K562 (cell line): Measurements from ENCODE around the gene SHISA5. TPM values are rescaled to one million over a fixed set of nuclear protein-coding genes. Genes with fewer than 3 reads are reported as not detected.

Experiments used
- ATAC-seq: fragments of 200-7000 bp; cut with Tn5 transposase; 3 replicates; pipeline ENCODE4 v1.9.1; 2020; ENCODE audit warnings: moderate library complexity
- BruUV-seq: library from RNA; stranded (reverse); fragments of 400-500 nt; replicated peaks from 2 replicates; lab custom pipeline; 2021; lab: Mats Ljungman, UMichigan
- CTCF ChIA-PET: fragments of 300-600 bp; formaldehyde crosslinking; extraction: SDS; loops from one replicate; lab custom pipeline; 2021; ENCODE audit warnings: low intra/inter-chr PET ratio; lab: Yijun Ruan, JAX
- POLR2A ChIA-PET: fragments of 300-600, 350-650 bp; sonication (Branson Sonifier 250); formaldehyde crosslinking; extraction: SDS; loops from one replicate; lab custom pipeline; 2021; ENCODE audit warnings: antibody characterized with exemption, inconsistent platforms; lab: Yijun Ruan, JAX
- DNase-seq, 4 experiments: peaks; one replicate each; pipeline versions ENCODE4 v3.0.0 to v3.0.0-alpha.2; 2011 to 2018; ENCODE audit warnings: low spot score in 3 of 4, mixed read lengths in 3 of 4; ENCODE audit errors: extremely low read depth in 1 of 4
- FAIRE-seq: peaks from 2 replicates; lab custom pipeline; 2011; peaks lifted over from hg19 to GRCh38; lab: Jason Lieb, UNC
- H2AFZ ChIP-seq: 2 replicates; pipeline ENCODE4 v1.6.0; 2011; ENCODE audit warnings: low read depth, low read length, control low read depth, inconsistent platforms
- H3K27ac ChIP-seq: fragments of 200-600 bp; 3 replicates; pipeline ENCODE4 v1.8.0; 2011; ENCODE audit warnings: low read depth, mild to moderate bottlenecking, control low read depth, inconsistent platforms, low read length, moderate library complexity, mixed read lengths; ENCODE audit errors: extremely low read depth
- H3K27me3 ChIP-seq, 2 experiments: fragments of 300-600 bp in 1 of 2; 2 replicates in 1 of 2; 3 replicates in 1 of 2; pipeline versions ENCODE4 v1.6.0 to v1.8.0; 2011; ENCODE audit warnings: inconsistent platforms in 2 of 2, low read length in 2 of 2, mild to moderate bottlenecking in 1 of 2, mixed read lengths in 1 of 2, moderate library complexity in 1 of 2; ENCODE audit not compliant: control insufficient read depth in 2 of 2, insufficient read depth in 2 of 2
- H3K36me3 ChIP-seq: fragments of 300-600 bp; 3 replicates; pipeline ENCODE4 v1.8.0; 2011; ENCODE audit warnings: mild to moderate bottlenecking, low read length, inconsistent platforms; ENCODE audit not compliant: control insufficient read depth, insufficient read depth
- H3K4me1 ChIP-seq, 2 experiments: fragments of 200-600 bp in 1 of 2; replicated peaks in 1 of 2; 2 replicates in 1 of 2; 3 replicates in 1 of 2; pipeline versions ENCODE4 v1.5.1 to v1.8.0; 2011; ENCODE audit warnings: inconsistent platforms in 2 of 2, low read length in 2 of 2, mild to moderate bottlenecking in 1 of 2, mixed read lengths in 1 of 2, moderate library complexity in 1 of 2; ENCODE audit not compliant: control insufficient read depth in 2 of 2, insufficient read depth in 2 of 2
- H3K4me2 ChIP-seq: 2 replicates; pipeline ENCODE4 v1.6.1; 2011; ENCODE audit warnings: low read length, control low read depth, inconsistent platforms, mixed read lengths; ENCODE audit not compliant: insufficient read depth
- H3K4me3 ChIP-seq: fragments of 200-600 bp; sonication (generic), shearing (Covaris generic); 2 replicates; pipeline ENCODE4 v1.5.1; 2016; ENCODE audit warnings: control low read depth, inconsistent platforms
- H3K79me2 ChIP-seq: fragments of 200-600 bp; 3 replicates; pipeline ENCODE4 v1.8.0; 2011; ENCODE audit warnings: low read length, inconsistent platforms; ENCODE audit not compliant: control insufficient read depth, insufficient read depth
- H3K9ac ChIP-seq, 2 experiments: 2 replicates each; pipeline versions ENCODE4 v1.6.0 to v1.6.1; 2011; ENCODE audit warnings: low read depth in 2 of 2, low read length in 2 of 2, control low read depth in 1 of 2, inconsistent platforms in 1 of 2, mild to moderate bottlenecking in 1 of 2, mixed read lengths in 1 of 2; ENCODE audit not compliant: insufficient read depth in 1 of 2
- H3K9me1 ChIP-seq: one replicate; pipeline ENCODE4 v1.6.0; 2011; ENCODE audit warnings: inconsistent platforms, mild to moderate bottlenecking, low read length, moderate library complexity; ENCODE audit not compliant: control insufficient read depth, insufficient read depth
- H3K9me3 ChIP-seq: replicated peaks from 2 replicates; pipeline ENCODE4 v1.5.1; 2011; ENCODE audit warnings: low read depth, low read length, inconsistent platforms; ENCODE audit not compliant: control insufficient read depth, insufficient read depth
- H4K20me1 ChIP-seq: replicated peaks from 2 replicates; pipeline ENCODE4 v1.6.1; 2011; ENCODE audit warnings: low read length, inconsistent platforms, mixed read lengths; ENCODE audit not compliant: control insufficient read depth, insufficient read depth
- ARID3A ChIP-seq: IDR thresholded peaks from 2 replicates; pipeline ENCODE4 v1.6.1; 2012; ENCODE audit warnings: low read depth, low read length, improper control_type of control experiment, borderline replicate concordance
- COPS2 ChIP-seq: fragments of 450-650 bp; conservative IDR thresholded peaks from 2 replicates; pipeline ENCODE4 v1.6.1; 2016; ENCODE audit warnings: mild to moderate bottlenecking, moderate library complexity
- DDX20 ChIP-seq: fragments of 450-650 bp; IDR thresholded peaks from 2 replicates; pipeline ENCODE4 v1.6.1; 2016; ENCODE audit warnings: missing genetic modification characterization, low read depth, mild to moderate bottlenecking, missing compliant biosample characterization, moderate library complexity
- EP400 ChIP-seq: fragments of 450-650 bp; IDR thresholded peaks from 2 replicates; pipeline ENCODE4 v1.6.1; 2017; ENCODE audit warnings: antibody characterized with exemption, mild to moderate bottlenecking, moderate library complexity
- GTF2A2 ChIP-seq: IDR thresholded peaks from 2 replicates; pipeline ENCODE4 v1.6.1; 2016; ENCODE audit warnings: mild to moderate bottlenecking, missing genetic modification characterization, missing compliant biosample characterization
- HSF4 ChIP-seq: fragments of 250-450 bp; sonication (Bioruptor Pico); IDR thresholded peaks from 2 replicates; pipeline ENCODE4 v2.1.2; 2022; ENCODE audit warnings: mild to moderate bottlenecking, moderate library complexity, borderline replicate concordance
- JUNB ChIP-seq: fragments of 450-650 bp; formaldehyde crosslinking; conservative IDR thresholded peaks from 2 replicates; pipeline ENCODE4 v1.4.0; 2020; ENCODE audit warnings: mild to moderate bottlenecking
- KLF10 ChIP-seq: fragments of 250-450 bp; sonication (Bioruptor Pico); IDR thresholded peaks from 2 replicates; pipeline ENCODE4 v1.6.1; 2021; ENCODE audit warnings: matching md5 sums
- MAX ChIP-seq: sonication (generic); formaldehyde crosslinking; IDR thresholded peaks from 2 replicates; pipeline ENCODE4 v1.9.0; 2022; ENCODE audit warnings: mild to moderate bottlenecking, missing genetic modification reagents
- PTBP1 ChIP-seq: fragments of 200-400 bp; formaldehyde crosslinking; IDR thresholded peaks from 2 replicates; pipeline ENCODE4 v1.6.1; 2017; ENCODE audit warnings: low read depth, low read length
- RNF2 ChIP-seq: sonication (generic); IDR thresholded peaks from 2 replicates; pipeline ENCODE4 v1.6.1; 2016
- SMC3 ChIP-seq: conservative IDR thresholded peaks from 2 replicates; pipeline ENCODE4 v1.6.1; 2011; ENCODE audit warnings: low read depth, low read length, improper control_type of control experiment; ENCODE audit not compliant: insufficient read depth
- SPI1 ChIP-seq: IDR thresholded peaks from 2 replicates; pipeline ENCODE4 v1.6.1; 2011; ENCODE audit warnings: low read depth, low read length, control low read depth, borderline replicate concordance
- TFAM ChIP-seq: fragments of 250-450 bp; sonication (Bioruptor Pico); conservative IDR thresholded peaks from 2 replicates; pipeline ENCODE4 v1.5.0; 2021; ENCODE audit warnings: mild to moderate bottlenecking, moderate library complexity
- VEZF1 ChIP-seq: fragments of 200-800 bp; sonication (Bioruptor generic); IDR thresholded peaks from 2 replicates; pipeline ENCODE4 v1.6.1; 2017; ENCODE audit warnings: missing genetic modification characterization, missing compliant biosample characterization
- ZNF140 ChIP-seq: fragments of 250-450 bp; sonication (Bioruptor Pico); IDR thresholded peaks from 2 replicates; pipeline ENCODE4 v1.8.0; 2021; ENCODE audit warnings: moderate library complexity, mild to moderate bottlenecking, inconsistent platforms
- WGBS: fragments of 100-300 bp; shearing (Covaris generic); methylation state at CpG from one replicate; pipeline ENCODE4 v1.1.6; 2016; ENCODE audit warnings: low coverage, mixed read lengths; ENCODE audit not compliant: insufficient coverage; ENCODE audit errors: missing lambda C conversion rate; 5-methylcytosine and 5-hydroxymethylcytosine counted together
- in situ Hi-C: fragments of 300-500 bp; cut with MboI; formaldehyde crosslinking; loops from 4 replicates; pipeline ENCODE4 v1.15.0; 2018; ENCODE audit warnings: inconsistent platforms, mixed read lengths
- intact Hi-C: fragments of 100-400 bp; cut with micrococcal nuclease; formaldehyde crosslinking; loops from 2 replicates; pipeline ENCODE4 v1.14.2; 2022
- polyA plus RNA-seq, 8 experiments: library from polyadenylated mRNA; depleted of rRNA in 4 of 8; stranded (reverse) in 5 of 8; unstranded in 3 of 8; fragments of >200 nt; fragmentation: Nextera tagmentation in 2 of 8; fragmentation: Illumina TruSeq in 1 of 8; extraction: Ambion mirVana in 2 of 8; extraction: Trizol in 1 of 8; gene quantifications; 2 replicates each; pipeline versions ENCODE4 v1.2.1 to v1.2.3, GENCODE V29; 2011 to 2014; ENCODE audit warnings: inconsistent platforms in 1 of 8, missing spikeins in 1 of 8
- total RNA-seq, 7 experiments: library from RNA; depleted of rRNA in 6 of 7; stranded (reverse); fragments of >200 nt in 6 of 7; fragmentation: Illumina TruSeq in 2 of 7; extraction: Trizol in 2 of 7; gene quantifications; 2 replicates each; pipeline versions ENCODE4 v1.2.1 to v1.2.3, GENCODE V29; 2011 to 2021; ENCODE audit warnings: low replicate concordance in 1 of 7

Gene SHISA5
- total and polyA plus RNA-seq, 9 of the 15 experiments (the other 6 are each of a cell fraction or from before 2014, with no cell fraction given): 8.4 to 85.8 (median 56.1) TPM

GRCh38 chr3:48536116-48536515, 32.1 kb upstream of the SHISA5 start:
- H3K79me2 ChIP-seq: no peaks in the 10 kb centered on the region
- TF ChIP-seq SPI1 (no peak), HSF4 (no peak), TFAM (CRISPR knock-in tag) (no peak), COPS2 (no peak), ARID3A (no peak), ZNF140 (no peak), MAX (CRISPR knock-in tag) (no peak), KLF10 (CRISPR knock-in tag) (no peak), SMC3 (no peak), DDX20 (no peak), VEZF1 (CRISPR knock-in tag) (no peak), JUNB (CRISPR knock-in tag) (no peak), GTF2A2 (tag) (no peak), EP400 (no peak), PTBP1 (no peak), RNF2 (no peak)
- DNase-seq (no peak), FAIRE-seq (no peak), ATAC-seq (no peak)
- no peaks in the 10 kb centered on the region for H3K4me1 ChIP-seq
- no TSS peak for BruUV-seq
- 86% methylated on average over 7 of the region's 19 CpGs for WGBS
- in situ Hi-C loops (no loop called here), intact Hi-C loops (no loop called here)
- H3K9me1 ChIP-seq: peaks cover 4% of the 10 kb centered on the region
- peaks cover 70% of the 10 kb centered on the region for H3K36me3 ChIP-seq
- no peak overlapping the region for H3K4me3 ChIP-seq
- H3K4me2 ChIP-seq: no peak overlapping the region
- H2AFZ ChIP-seq: no peak overlapping the region
- H4K20me1 ChIP-seq: no peaks in the 10 kb centered on the region
- ChIA-PET POLR2A (no interaction called here), CTCF (no interaction called here)
- H3K9me3 ChIP-seq: no peaks in the 10 kb centered on the region
- no peak overlapping the region for H3K9ac ChIP-seq
- no peaks in the 10 kb centered on the region for H3K27me3 ChIP-seq
- H3K27ac ChIP-seq: no peak overlapping the region
